K562 (cell line): Measurements from ENCODE around the gene NCBP2. TPM values are rescaled to one million over a fixed set of nuclear protein-coding genes. Genes with fewer than 3 reads are reported as not detected.
A peak's percentile ranks its signal among the peaks of the same experiment; 100 is the strongest.

Experiments used
- CCNT2 ChIP-seq: IDR thresholded peaks from 2 replicates; pipeline ENCODE4 v1.6.1; 2011; ENCODE audit warnings: borderline replicate concordance, low read depth, mild to moderate bottlenecking, moderate library complexity, mixed read lengths, low read length; ENCODE audit not compliant: insufficient read length; ENCODE audit errors: extremely low read depth
- CHD4 ChIP-seq: fragments of 200-600 bp; sonication (generic); IDR thresholded peaks from 3 replicates; pipeline ENCODE4 v1.6.1; 2012; ENCODE audit warnings: low read depth, mild to moderate bottlenecking, mixed read lengths, low read length, inconsistent platforms; ENCODE audit not compliant: insufficient read depth, insufficient replicate concordance, poor library complexity, severe bottlenecking
- ETS2 ChIP-seq: IDR thresholded peaks from 2 replicates; pipeline ENCODE4 v1.6.1; 2016; ENCODE audit warnings: borderline replicate concordance, missing genetic modification characterization, mild to moderate bottlenecking, moderate library complexity, missing compliant biosample characterization; ENCODE audit not compliant: poor library complexity, severe bottlenecking
- FUS ChIP-seq: fragments of 200-400 bp; formaldehyde crosslinking; optimal IDR thresholded peaks from 2 replicates; pipeline ENCODE3; 2017; ENCODE audit warnings: low read depth, low read length
- HIVEP1 ChIP-seq: fragments of 250-450 bp; sonication (Bioruptor Pico); IDR thresholded peaks from 2 replicates; pipeline ENCODE4 v1.4.0; 2020; ENCODE audit warnings: mild to moderate bottlenecking
- HMG20A ChIP-seq: fragments of 450-650 bp; formaldehyde crosslinking; conservative IDR thresholded peaks from 2 replicates; pipeline ENCODE4 v1.4.0; 2020; ENCODE audit warnings: mild to moderate bottlenecking, mixed read lengths
- L3MBTL2 ChIP-seq: fragments of 450-650 bp; IDR thresholded peaks from 2 replicates; pipeline ENCODE4 v1.6.1; 2016; ENCODE audit warnings: mild to moderate bottlenecking, moderate library complexity
- MEF2A ChIP-seq: IDR thresholded peaks from 2 replicates; pipeline ENCODE4 v1.6.1; 2011; ENCODE audit warnings: low read depth, mild to moderate bottlenecking, low read length, moderate library complexity; ENCODE audit not compliant: control insufficient read depth
- NFIX ChIP-seq: fragments of 250-450 bp; sonication (Bioruptor Pico); IDR thresholded peaks from 2 replicates; pipeline ENCODE4 v1.4.0; 2020; ENCODE audit warnings: low read depth, mild to moderate bottlenecking, moderate library complexity
- POLR2B ChIP-seq: fragments of 450-650 bp; IDR thresholded peaks from 2 replicates; pipeline ENCODE4 v1.6.1; 2018; ENCODE audit warnings: low read depth; ENCODE audit not compliant: partially characterized antibody
- SMAD3 ChIP-seq: fragments of 450-650 bp; formaldehyde crosslinking; conservative IDR thresholded peaks from 2 replicates; pipeline ENCODE4 v1.4.0; 2020; ENCODE audit warnings: mild to moderate bottlenecking
- SP2 ChIP-seq: IDR thresholded peaks from 2 replicates; pipeline ENCODE4 v1.6.1; 2011; ENCODE audit warnings: mild to moderate bottlenecking, low read depth, low read length, moderate library complexity; ENCODE audit not compliant: poor library complexity, severe bottlenecking; ENCODE audit errors: extremely low read depth
- SRSF9 ChIP-seq: fragments of 200-400 bp; formaldehyde crosslinking; IDR thresholded peaks from 2 replicates; pipeline ENCODE4 v1.6.1; 2017; ENCODE audit warnings: low read depth, low read length, borderline replicate concordance
- ZNF140 ChIP-seq: fragments of 250-450 bp; sonication (Bioruptor Pico); IDR thresholded peaks from 2 replicates; pipeline ENCODE4 v1.8.0; 2021; ENCODE audit warnings: moderate library complexity, mild to moderate bottlenecking, inconsistent platforms
- ZNF146 ChIP-seq: IDR thresholded peaks from one replicate; pipeline ENCODE4 v1.6.1; 2018; ENCODE audit warnings: missing compliant biosample characterization; ENCODE audit not compliant: unreplicated experiment
- ZNF263 ChIP-seq: sonication (generic); formaldehyde crosslinking; IDR thresholded peaks from 2 replicates; pipeline ENCODE4 v1.8.0; 2022; ENCODE audit warnings: mild to moderate bottlenecking, missing genetic modification reagents, borderline replicate concordance
- ZZZ3 ChIP-seq: fragments of 450-650 bp; IDR thresholded peaks from 2 replicates; pipeline ENCODE4 v1.6.1; 2016; ENCODE audit warnings: antibody characterized with exemption, mild to moderate bottlenecking, moderate library complexity
- polyA plus RNA-seq, 8 experiments: library from polyadenylated mRNA; depleted of rRNA in 4 of 8; stranded (reverse) in 5 of 8; unstranded in 3 of 8; fragments of >200 nt; fragmentation: Nextera tagmentation in 2 of 8; fragmentation: Illumina TruSeq in 1 of 8; extraction: Ambion mirVana in 2 of 8; extraction: Trizol in 1 of 8; gene quantifications; 2 replicates each; pipeline versions ENCODE4 v1.2.1 to v1.2.3, GENCODE V29; 2011 to 2014; ENCODE audit warnings: inconsistent platforms in 1 of 8, missing spikeins in 1 of 8
- total RNA-seq, 7 experiments: library from RNA; depleted of rRNA in 6 of 7; stranded (reverse); fragments of >200 nt in 6 of 7; fragmentation: Illumina TruSeq in 2 of 7; extraction: Trizol in 2 of 7; gene quantifications; 2 replicates each; pipeline versions ENCODE4 v1.2.1 to v1.2.3, GENCODE V29; 2011 to 2021; ENCODE audit warnings: low replicate concordance in 1 of 7
- TF ChIP-seq, protein P1 (sequence below), 2 experiments: fragments of 200-800 bp in 1 of 2; sonication (Bioruptor generic) in 1 of 2; sonication (generic) in 1 of 2; formaldehyde crosslinking in 1 of 2; IDR thresholded peaks in 1 of 2; conservative IDR thresholded peaks in 1 of 2; 2 replicates each; pipeline versions ENCODE4 v1.5.0 to v1.6.1; 2016 to 2020; ENCODE audit warnings: missing compliant biosample characterization in 1 of 2, missing genetic modification characterization in 1 of 2, missing genetic modification reagents in 1 of 2
- TF ChIP-seq, protein P2 (sequence below), 2 experiments: IDR thresholded peaks in 1 of 2; conservative IDR thresholded peaks in 1 of 2; 2 replicates each; pipeline ENCODE4 v1.6.1; 2016; ENCODE audit warnings: low read depth in 2 of 2, mild to moderate bottlenecking in 1 of 2, missing compliant biosample characterization in 1 of 2, missing genetic modification characterization in 1 of 2, moderate library complexity in 1 of 2
- TF ChIP-seq, protein P3 (sequence below): IDR thresholded peaks from 2 replicates; pipeline ENCODE4 v1.6.1; 2012; ENCODE audit warnings: low read depth, low read length, improper control_type of control experiment, borderline replicate concordance

The NCBP2 gene
- total and polyA plus RNA-seq, 9 of the 15 experiments (the other 6 are each of a cell fraction or from before 2014, with no cell fraction given): 56.4 to 102 (median 82.3) TPM

DNA sequence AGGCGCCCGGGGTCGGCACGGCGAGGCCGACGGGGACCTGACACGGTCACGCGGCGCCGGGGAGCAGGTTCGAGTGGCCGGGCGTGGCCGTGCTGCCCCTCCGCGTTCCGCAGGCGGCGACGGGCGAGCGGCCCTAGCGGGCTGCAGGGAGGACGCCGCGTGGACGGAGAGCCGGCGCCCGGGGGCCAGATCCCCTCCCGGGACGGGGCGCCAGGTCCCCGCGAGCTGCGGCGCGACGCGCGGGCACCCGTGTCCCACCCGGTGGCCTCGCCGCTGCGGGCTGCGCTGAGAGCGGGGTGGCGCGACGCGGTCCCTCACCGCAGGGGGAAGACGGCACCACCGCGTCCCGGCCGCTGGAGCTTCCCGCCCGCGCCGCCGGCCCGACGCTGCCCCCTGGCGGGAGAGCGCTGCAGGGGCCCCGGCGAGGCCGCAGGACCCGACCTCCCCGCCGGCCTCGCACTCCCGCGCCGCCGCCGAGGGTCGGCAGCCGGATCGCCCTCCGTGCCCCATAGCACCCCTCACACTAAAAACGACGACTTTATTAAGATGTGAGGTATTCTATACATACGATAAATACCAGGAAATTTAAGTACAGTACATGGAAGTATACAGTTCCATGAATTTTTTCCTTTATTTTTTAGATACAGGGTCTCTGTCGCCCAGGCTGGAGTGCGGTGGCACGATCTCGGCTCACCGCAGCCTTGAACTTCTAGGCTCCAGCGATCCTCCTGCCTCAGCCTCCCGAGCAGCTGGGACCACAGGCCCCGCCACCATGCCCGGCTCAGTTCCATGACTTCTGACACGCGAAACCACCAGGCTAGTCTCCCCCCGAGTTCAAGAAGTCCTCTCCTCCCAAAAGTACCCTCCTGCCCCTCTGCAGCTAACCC is 27.6 kb upstream of the NCBP2 start (continued):
- TF ChIP-seq ZNF146 (CRISPR knock-in tag) (no peak), SRSF9 (no peak), SP2 (no peak), MEF2A (no peak), SMAD3 (CRISPR knock-in tag) (no peak), ZZZ3 (no peak), POLR2B (no peak), CCNT2 (peak; percentile 73), L3MBTL2 (peak; percentile 98), NFIX (CRISPR knock-in tag) (no peak), FUS (peak; percentile 61), HMG20A (CRISPR knock-in tag) (no peak), ETS2 (tag) (no peak), ZNF140 (no peak), HIVEP1 (CRISPR knock-in tag) (no peak), ZNF263 (CRISPR knock-in tag) (no peak), CHD4 (no peak)
- TF ChIP-seq, protein P1, sequence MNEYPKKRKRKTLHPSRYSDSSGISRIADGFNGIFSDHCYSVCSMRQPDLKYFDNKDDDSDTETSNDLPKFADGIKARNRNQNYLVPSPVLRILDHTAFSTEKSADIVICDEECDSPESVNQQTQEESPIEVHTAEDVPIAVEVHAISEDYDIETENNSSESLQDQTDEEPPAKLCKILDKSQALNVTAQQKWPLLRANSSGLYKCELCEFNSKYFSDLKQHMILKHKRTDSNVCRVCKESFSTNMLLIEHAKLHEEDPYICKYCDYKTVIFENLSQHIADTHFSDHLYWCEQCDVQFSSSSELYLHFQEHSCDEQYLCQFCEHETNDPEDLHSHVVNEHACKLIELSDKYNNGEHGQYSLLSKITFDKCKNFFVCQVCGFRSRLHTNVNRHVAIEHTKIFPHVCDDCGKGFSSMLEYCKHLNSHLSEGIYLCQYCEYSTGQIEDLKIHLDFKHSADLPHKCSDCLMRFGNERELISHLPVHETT (CRISPR knock-in tag; conservative IDR thresholded peaks at IDR 0.05 in 1 of 2, IDR thresholded peaks at IDR 0.05 in 1 of 2): no peak
- TF ChIP-seq, protein P2, sequence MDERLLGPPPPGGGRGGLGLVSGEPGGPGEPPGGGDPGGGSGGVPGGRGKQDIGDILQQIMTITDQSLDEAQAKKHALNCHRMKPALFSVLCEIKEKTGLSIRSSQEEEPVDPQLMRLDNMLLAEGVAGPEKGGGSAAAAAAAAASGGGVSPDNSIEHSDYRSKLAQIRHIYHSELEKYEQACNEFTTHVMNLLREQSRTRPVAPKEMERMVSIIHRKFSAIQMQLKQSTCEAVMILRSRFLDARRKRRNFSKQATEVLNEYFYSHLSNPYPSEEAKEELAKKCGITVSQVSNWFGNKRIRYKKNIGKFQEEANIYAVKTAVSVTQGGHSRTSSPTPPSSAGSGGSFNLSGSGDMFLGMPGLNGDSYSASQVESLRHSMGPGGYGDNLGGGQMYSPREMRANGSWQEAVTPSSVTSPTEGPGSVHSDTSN (CRISPR knock-in tag; IDR thresholded peaks at IDR 0.05; ENCODE audit: low read depth): no peak
- TF ChIP-seq, protein P2 (tag; conservative IDR thresholded peaks at IDR 0.05; ENCODE audit: low read depth): no peak
- TF ChIP-seq, protein P3, sequence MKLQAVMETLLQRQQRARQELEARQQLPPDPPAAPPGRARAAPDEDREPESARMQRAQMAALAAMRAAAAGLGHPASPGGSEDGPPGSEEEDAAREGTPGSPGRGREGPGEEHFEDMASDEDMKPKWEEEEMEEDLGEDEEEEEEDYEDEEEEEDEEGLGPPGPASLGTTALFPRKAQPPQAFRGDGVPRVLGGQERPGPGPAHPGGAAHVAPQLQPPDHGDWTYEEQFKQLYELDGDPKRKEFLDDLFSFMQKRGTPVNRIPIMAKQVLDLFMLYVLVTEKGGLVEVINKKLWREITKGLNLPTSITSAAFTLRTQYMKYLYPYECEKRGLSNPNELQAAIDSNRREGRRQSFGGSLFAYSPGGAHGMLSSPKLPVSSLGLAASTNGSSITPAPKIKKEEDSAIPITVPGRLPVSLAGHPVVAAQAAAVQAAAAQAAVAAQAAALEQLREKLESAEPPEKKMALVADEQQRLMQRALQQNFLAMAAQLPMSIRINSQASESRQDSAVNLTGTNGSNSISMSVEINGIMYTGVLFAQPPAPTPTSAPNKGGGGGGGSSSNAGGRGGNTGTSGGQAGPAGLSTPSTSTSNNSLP: no peak
